GM23248 (cell line): Measurements from ENCODE around the gene TAOK1.

Experiments
- EZH2 ChIP-seq: fragments of 200-600 bp; sonication (generic); IDR thresholded peaks from 2 replicates; pipeline ENCODE4 v1.6.1; 2018; ENCODE audit warnings: antibody characterized with exemption, mild to moderate bottlenecking; ENCODE audit not compliant: insufficient read depth, poor library complexity, severe bottlenecking
- EZH2phosphoT487 ChIP-seq: fragments of 200-600 bp; sonication (generic); IDR thresholded peaks from 2 replicates; pipeline ENCODE4 v1.6.1; 2018; ENCODE audit warnings: antibody characterized with exemption, moderate library complexity, mild to moderate bottlenecking, low read depth; ENCODE audit not compliant: insufficient read depth

DNA sequence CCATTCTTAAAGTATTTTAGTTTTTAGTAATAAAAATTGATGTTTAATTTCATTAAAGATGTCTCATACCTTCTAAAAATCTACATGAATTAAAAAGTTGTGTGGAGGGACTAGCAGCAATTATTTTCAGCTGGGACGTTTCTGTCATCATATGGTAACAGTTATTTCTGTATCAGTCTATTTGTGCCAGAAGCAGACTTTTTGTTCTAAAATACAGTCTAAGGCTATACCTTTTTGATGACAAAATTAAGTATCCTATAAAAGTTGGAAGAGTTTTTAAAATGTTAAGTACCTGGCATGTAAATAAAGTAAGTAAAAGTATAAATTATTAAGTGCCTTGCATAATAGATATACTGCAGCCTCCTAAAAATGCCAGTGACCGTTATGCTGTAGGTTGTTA lies 5.9 kb downstream of the TAOK1 start:
- no peak for TF ChIP-seq EZH2
- TF ChIP-seq EZH2phosphoT487: no peak
